Stimulated activated CD4-positive, alpha-beta T cell treated with anti-CD3 and anti-CD28 coated beads, TNF-alpha, amount 100 ng/mL, for 48 hours (primary cell): Measurements from ENCODE around the gene PLEKHA6.

Experiments
- DNase-seq, 3 donors: peaks; one replicate each; pipeline ENCODE4 v3.0.0-alpha.2; 2020; ENCODE audit warnings: low read depth in 3 of 3

Gene PLEKHA6

GRCh38 chr1:204262506-204263253 lies 97.0 kb downstream of the PLEKHA6 start:
- DNase-seq, result no peak

GRCh38 chr1:204261746-204262505 lies 97.8 kb downstream of the PLEKHA6 start:
- DNase-seq, result no peak

DNA sequence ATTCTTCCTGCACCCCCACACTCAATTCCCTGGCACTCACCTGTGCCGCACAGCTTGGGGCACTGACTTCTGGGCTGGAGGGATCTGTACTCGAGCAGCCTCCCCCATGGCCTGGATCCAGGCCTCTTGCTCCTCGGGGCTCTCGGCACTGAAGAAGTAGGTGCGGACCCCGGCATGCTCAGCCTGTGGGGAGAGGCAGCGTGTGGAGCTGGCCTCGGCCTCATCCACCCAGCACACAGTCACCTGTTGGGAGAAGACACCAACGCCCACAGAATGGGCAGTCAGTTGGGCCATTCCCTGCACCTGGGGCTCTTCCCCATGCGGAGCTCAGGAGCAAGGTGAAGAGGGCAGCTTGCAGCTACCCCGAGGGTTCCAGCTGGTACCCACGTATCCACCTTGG lies 98.5 kb downstream of the PLEKHA6 start:
- no peak for DNase-seq

- DNase-seq, result no peak
Observed at GRCh38 chr1:204260601-204261197, 99.0 kb downstream of the PLEKHA6 start.

DNA sequence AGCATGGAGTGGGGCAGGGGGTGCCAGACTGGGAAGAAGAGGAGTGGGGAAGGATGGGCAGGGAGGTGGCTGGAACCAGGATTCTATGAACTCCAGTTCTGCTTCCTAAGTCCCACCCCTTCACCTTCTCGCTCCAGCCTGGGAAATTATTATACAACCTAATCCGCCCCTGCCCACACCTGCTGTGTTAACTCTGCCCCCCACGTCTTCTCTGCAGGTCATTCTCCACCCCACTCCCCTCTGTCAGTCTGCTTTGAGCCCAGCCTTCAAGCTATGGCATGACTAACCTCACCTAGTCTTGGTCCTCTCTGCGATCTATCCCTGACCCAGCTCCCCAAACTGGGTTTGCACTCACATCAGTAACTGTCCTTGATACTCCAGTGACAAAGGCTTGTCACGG lies 99.9 kb downstream of the PLEKHA6 start:
- DNase-seq, result no peak

DNA sequence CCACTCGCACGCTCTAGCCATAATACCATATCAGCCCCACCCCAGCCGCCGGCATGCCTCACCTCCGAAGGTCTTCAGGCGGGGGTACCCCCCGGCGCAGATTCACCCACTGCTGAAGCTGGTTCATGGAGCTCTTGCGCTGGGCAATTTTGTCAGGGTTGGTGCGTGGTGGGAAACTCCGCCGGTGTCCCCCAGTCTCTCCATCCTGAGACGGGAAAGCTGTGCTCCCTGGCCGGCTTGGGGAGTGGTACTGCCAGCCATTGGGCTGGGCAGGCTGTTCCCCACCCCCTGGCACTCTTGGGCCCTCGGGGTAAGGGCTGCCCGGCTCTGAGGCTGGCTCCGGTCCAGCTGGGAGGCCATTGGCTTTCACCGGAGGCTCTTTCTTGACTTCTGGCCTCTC lies 100.5 kb downstream of the PLEKHA6 start:
- DNase-seq, result no peak

DNA sequence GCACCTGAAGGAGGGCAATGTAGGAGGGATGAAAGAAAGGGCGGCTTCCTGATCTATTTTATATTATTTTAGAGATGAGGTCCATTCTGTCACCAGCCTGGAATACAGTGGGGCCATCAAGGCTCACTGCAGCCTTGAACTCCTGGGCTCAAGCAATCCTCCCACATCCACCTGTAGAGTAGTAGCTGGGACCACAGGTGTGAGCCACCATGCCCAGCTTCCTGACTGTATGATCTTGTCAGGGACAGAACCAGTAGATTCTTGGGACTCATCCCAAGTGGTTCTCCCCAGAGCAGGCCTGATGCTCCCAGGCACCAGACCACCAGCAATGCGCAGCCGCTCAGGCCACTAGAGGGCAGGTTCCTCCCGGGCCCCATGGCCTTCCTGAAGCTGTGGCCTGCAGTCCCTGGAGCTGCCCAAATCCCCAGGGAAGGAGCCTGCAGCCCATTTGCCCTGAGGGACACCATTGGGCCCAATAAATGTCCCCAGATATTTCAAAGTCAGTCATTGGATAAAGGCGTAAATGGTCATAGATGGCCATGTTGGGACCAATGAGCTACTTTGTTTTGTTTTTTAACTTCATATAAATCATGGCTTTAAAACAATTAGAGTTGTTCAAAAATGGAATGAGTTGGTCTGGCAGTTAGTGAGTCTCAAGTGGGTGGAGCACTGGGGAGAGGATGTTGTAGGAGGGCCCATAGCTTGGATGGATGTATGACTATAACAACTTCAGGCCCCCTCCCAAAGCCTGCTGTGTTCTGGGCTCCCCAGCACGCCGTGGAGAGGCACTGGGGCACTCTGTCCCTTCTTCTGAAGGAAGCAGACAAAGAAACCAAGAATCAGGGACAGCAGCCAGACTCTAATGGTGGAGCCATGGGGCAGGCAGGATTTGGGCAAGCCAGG lies 101.3 kb downstream of the PLEKHA6 start:
- DNase-seq, result peak; percentile 11 to 41 (median 14)

- no peak for DNase-seq
Observed at GRCh38 chr1:204257446-204257845, 102.3 kb downstream of the PLEKHA6 start.

GRCh38 chr1:204256531-204256930 lies 103.2 kb downstream of the PLEKHA6 start:
- no peak for DNase-seq

- no peak for DNase-seq
Observed at GRCh38 chr1:204255966-204256365, 103.8 kb downstream of the PLEKHA6 start.

- no peak for DNase-seq
Observed at GRCh38 chr1:204255225-204255624, 104.5 kb downstream of the PLEKHA6 start.

DNA sequence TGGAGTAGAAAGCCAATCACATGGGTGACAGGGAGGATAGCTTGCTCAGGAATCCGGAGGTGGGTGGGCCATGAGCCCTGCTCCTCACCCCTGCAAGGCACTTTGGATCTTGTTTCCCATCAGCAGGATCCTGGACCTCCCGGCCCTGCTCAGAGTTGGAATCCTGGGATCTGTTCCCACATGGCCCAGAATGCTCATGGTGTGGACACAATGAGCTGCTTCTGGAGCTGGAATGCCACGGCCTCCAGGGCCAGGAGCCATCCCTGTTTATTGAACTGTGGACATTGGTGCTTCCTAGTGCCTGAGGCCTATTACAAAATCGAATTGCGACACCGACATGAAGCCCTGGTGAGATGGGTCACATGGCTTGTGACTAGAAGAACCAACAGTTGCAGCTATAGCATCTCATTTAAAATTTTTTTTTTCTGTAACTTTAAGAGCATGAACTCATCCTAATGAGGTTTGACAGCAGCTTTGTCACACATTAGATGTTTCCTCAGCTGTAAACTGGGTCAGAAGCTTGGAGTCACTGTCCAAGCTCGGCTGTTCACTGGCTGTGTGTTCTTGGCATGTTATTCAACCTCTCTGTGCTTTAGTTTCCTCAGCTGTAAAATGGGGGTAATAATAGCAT lies 105.6 kb downstream of the PLEKHA6 start:
- DNase-seq, result no peak

DNA sequence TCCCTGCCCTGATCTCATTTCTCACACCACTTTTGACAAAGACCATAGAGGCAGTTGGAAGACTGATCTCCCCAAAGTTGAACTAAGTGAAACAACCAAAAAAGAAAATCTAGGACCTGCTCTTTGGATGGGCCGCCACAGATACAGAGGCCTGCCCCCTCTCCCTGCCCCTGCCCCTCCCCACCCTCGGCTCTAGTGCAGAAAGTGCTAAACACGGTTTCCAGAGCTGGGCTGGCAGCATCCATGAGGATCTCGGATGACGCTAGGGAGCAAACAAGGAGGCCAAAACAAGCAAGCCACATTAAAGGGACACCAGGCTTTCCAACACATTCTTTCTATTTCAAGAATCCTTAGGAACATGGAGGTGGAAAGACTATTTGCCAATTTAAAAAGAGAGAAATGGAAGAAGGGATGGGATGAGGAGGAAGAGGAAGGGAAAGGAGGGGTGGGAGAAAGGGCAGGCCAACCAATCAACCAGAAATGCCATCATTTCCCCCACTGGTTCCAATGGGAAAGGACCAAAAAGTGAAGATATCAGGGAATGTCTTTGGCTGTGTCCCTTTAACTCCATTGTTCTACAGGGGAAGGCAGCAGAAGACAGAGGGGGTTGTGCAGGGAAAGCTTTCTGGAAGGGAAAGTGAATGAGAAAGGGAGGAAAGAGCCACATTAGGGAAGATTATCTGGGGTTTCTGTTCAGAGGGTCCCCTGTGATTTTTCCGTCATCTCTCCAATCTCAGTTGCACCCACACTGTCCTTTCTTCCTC lies 107.6 kb downstream of the PLEKHA6 start:
- no peak for DNase-seq

- no peak for DNase-seq
Observed at GRCh38 chr1:204251286-204251685, 108.4 kb downstream of the PLEKHA6 start.

GRCh38 chr1:204250428-204251030 lies 109.2 kb downstream of the PLEKHA6 start:
- no peak for DNase-seq

DNA sequence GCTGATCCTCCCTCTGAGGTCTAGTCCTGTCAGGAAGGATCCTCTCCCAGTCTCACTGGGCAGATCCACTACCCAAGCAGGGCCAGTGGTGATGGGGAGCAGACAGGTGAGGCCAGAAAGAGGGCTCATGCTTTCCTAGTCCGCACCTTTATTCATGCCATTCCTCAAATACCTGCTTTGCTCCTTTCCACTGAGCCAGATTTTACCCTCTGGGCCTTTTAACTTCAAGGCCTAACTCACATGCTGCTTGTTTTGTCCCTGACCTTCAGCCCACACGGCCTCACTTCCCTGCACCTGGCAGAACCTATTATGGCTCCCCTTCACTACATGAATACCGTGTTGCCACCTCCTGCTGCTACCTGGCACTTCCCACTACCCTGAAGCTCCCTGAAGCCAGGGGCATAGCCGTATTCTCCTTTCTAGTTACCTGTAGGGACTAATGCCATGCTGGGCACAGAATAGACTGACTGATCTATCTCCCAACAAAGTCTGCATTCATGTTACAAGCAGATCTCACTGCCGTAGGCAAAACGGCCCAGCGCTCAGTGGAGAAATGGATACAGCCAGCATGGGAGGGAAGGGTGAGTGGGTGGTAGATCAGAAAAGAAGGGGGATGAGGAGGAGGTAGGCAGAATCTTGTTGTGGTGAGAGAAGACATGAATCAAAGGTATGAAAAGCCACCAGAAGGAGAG lies 109.8 kb downstream of the PLEKHA6 start:
- no peak for DNase-seq

GRCh38 chr1:204248954-204249353 lies 110.8 kb downstream of the PLEKHA6 start:
- DNase-seq, result no peak

DNA sequence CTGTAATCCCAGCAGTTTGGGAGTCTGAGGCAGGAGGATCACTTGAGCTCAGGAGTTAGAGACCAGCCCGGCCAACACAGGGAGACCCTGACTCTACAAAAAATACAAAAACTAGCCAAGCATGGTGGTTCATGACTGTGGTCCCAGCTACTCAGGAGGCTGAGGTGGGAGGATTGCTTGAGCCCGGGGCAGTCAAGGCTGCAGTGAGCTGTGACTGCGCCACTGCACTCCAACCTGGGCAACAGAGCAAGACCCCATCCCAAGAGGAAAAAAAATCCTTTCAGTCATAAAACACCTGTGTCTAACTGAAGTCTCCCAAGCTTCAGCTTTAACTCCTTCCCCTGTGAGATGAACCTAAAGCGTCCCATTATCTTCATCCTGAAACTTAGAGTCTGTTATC lies 112.9 kb downstream of the PLEKHA6 start:
- DNase-seq, result no peak

DNA sequence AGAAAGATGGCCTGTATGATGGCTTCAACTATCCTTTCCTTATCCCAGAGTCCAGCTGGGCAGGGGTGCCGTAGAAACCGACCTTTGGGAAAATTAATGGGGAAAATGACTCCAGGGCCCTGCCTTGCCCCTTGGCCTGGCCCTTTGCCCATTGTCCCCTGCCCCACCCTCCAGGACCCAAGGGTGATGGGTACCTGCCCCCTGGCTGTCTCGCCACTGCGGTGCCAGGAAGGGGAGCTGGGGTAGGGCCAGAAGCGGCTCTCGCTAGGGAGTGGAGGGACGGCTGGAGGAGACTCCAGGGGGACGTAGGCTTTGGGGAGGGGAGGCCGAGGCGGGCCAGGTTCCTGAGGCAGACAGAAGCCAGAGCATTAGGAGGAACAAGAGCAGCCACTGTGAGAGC lies 116.8 kb downstream of the PLEKHA6 start:
- DNase-seq, result no peak

DNA sequence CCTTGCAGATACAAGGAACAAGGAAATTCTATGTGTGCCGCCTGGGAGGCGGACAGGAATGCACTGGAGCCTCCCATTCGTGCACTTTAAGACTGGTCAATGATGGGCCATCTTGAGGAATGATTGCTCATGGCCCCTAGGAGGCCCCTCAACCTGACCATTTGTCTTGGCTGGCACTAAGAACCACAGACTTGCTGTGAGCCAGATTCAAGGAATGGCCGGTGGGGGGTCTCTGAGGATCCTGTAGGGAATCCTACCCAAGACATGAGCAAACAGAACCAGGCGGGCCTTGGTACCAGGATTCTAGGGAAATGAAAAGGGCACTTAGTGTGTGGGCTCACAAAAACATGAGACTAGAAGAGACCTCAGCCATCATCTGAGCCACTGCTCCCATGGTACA lies 117.8 kb downstream of the PLEKHA6 start:
- no peak for DNase-seq
